Thyroid gland (tissue), 4 donors: ENCODE data around the gene RHEB. TPM values are rescaled to one million over a fixed set of nuclear protein-coding genes. Genes with fewer than 3 reads are reported as not detected.

ENCODE experiments used
- DNase-seq, 2 donors: peaks; one replicate each; pipeline ENCODE4 v3.0.0-alpha.2; 2019
- H3K27ac ChIP-seq, 3 donors: fragments of 200-600 bp; sonication (generic); 1 replicate in 2 of 3; 2 replicates in 1 of 3; pipeline ENCODE4 v1.5.1; 2016 to 2019; ENCODE audit warnings: mild to moderate bottlenecking in 1 of 3, moderate library complexity in 1 of 3
- H3K27me3 ChIP-seq: fragments of 200-600 bp; sonication (generic); one replicate; pipeline ENCODE4 v1.5.1; 2019
- H3K36me3 ChIP-seq, 2 donors: fragments of 200-600 bp; sonication (generic); one replicate each; pipeline ENCODE4 v1.5.1; 2016 to 2019
- H3K4me1 ChIP-seq, 2 donors: fragments of 200-600 bp; sonication (generic); one replicate each; pipeline ENCODE4 v1.5.1; 2017 to 2019
- H3K4me3 ChIP-seq, 3 donors: fragments of 200-600 bp; sonication (generic); replicated peaks in 1 of 3; 1 replicate in 2 of 3; 2 replicates in 1 of 3; pipeline ENCODE4 v1.5.1; 2016; ENCODE audit warnings: mild to moderate bottlenecking in 1 of 3
- H3K9me3 ChIP-seq: fragments of 200-600 bp; sonication (generic); one replicate; pipeline ENCODE4 v1.5.1; 2017
- CTCF ChIP-seq, 6 experiments: fragments of 200-600 bp in 3 of 6; fragments of 450-650 bp in 3 of 6; sonication (generic) in 3 of 6; IDR thresholded peaks; one replicate each; pipeline ENCODE4 v1.5.1; 2016 to 2019; ENCODE audit warnings: antibody characterized with exemption in 6 of 6, mild to moderate bottlenecking in 2 of 6, inconsistent platforms in 1 of 6, moderate library complexity in 1 of 6
- POLR2A ChIP-seq, 2 donors: fragments of 450-650 bp; IDR thresholded peaks; one replicate each; pipeline ENCODE4 v1.6.1; 2017; ENCODE audit warnings: antibody characterized with exemption in 2 of 2, mild to moderate bottlenecking in 2 of 2, moderate library complexity in 1 of 2
- WGBS, 2 donors: methylation state at CpG; one replicate each; pipeline ENCODE4 v1.1.5; 2017; 5-methylcytosine and 5-hydroxymethylcytosine counted together
- intact Hi-C: fragments of 100-400 bp; cut with DNase I; formaldehyde crosslinking; loops from one replicate; pipeline ENCODE4 v1.15.1; 2023
- microRNA-seq: library from miRNA; unstranded; fragments of <30 nt; microRNA quantifications from one replicate; pipeline ENCODE4, GENCODE V29; 2016
- small RNA-seq: library from RNA; depleted of rRNA; stranded (forward); fragments of <200 nt; gene quantifications from one replicate; pipeline ENCODE3, GENCODE V24; 2016
- total RNA-seq, 4 donors: library from RNA; depleted of rRNA; stranded (reverse); fragments of >200 nt; gene quantifications; one replicate each; pipeline ENCODE4 v1.2.3, GENCODE V29; 2016

Gene RHEB
- total RNA-seq, 4 donors from 2014 or later = 88.3 to 104 (median 95.6) TPM

- Histone ChIP-seq H3K36me3 (no peaks in the 10 kb centered on the region), H3K27me3 (no peaks in the 10 kb centered on the region), H3K4me1 (peaks cover 0 to 12% of the 10 kb centered on the region in 2 donors), H3K4me3 (no peak overlapping the region), H3K9me3 (no peaks in the 10 kb centered on the region), H3K27ac (peak overlapping the region; percentile 24 to 56 (median 41))
- 22 to 33% methylated on average over 11 of the region's 11 CpGs for WGBS, 2 donors
- intact Hi-C loops = no loop called here
- DNase-seq = peak; percentile 62 to 64
- no peak for TF ChIP-seq POLR2A (IDR thresholded peaks at IDR 0.05)
- TF ChIP-seq CTCF (IDR thresholded peaks at IDR 0.05) = no peak
Measured at GRCh38 chr7:151416941-151417315, 102.8 kb downstream of the RHEB start.

GRCh38 chr7:151416112-151416940 lies 103.4 kb downstream of the RHEB start:
- Histone ChIP-seq H3K9me3 (no peaks in the 10 kb centered on the region), H3K4me3 (no peak overlapping the region), H3K27me3 (no peaks in the 10 kb centered on the region), H3K36me3 (no peaks in the 10 kb centered on the region), H3K27ac (peak overlapping the region; percentile 24 to 56 (median 41)), H3K4me1 (peaks cover 0 to 17% of the 10 kb centered on the region in 2 donors)
- TF ChIP-seq CTCF (IDR thresholded peaks at IDR 0.05) (no peak), POLR2A (IDR thresholded peaks at IDR 0.05) (no peak)
- DNase-seq = no peak
- WGBS, 2 donors = 79 to 84% methylated on average over 10 of the region's 10 CpGs
- intact Hi-C loops = no loop called here

Small RNA genes lying within 50 kb of the gene (microRNA-seq; reads per million reads assigned to microRNA genes)
- gene MIR3907 = not detected

Small RNA genes lying within 50 kb of the gene (small RNA-seq; reads per million reads assigned to genes)
- not detected for gene MIR3907
- not detected for gene RN7SL76P

Other genes starting within 250 kb of the RHEB start
- gene NUB1, start 178.1 kb downstream of the RHEB start, total RNA-seq = 10 to 100 TPM; 56.9 to 75.5 (median 71.4) TPM
- gene WDR86, start 109.9 kb downstream of the RHEB start, total RNA-seq = 100 to 1,000 TPM in 3 of 4 donors, 10 to 100 TPM in 1; 99.5 to 203 (median 142) TPM
- 10 to 100 TPM; 16.4 to 45.5 (median 24.5) TPM for gene CRYGN, start 79.8 kb downstream of the RHEB start, total RNA-seq